ENCODE data around the gene CCDC85A. TPM values are rescaled to one million over a fixed set of nuclear protein-coding genes. Genes with fewer than 3 reads are reported as not detected.

Gene CCDC85A
- total RNA-seq, 1 donor from 2014 or later = not detected

GRCh38 chr2:56239030-56239429 lies 55.2 kb downstream of the CCDC85A start:
- intact Hi-C loops (cut with micrococcal nuclease) = no loop called here

GRCh38 chr2:56239437-56239836 lies 55.6 kb downstream of the CCDC85A start:
- intact Hi-C loops (cut with micrococcal nuclease) = no loop called here

GRCh38 chr2:56240210-56240609 lies 56.4 kb downstream of the CCDC85A start:
- intact Hi-C loops (cut with micrococcal nuclease) = no loop called here

GRCh38 chr2:56244506-56244905 lies 60.7 kb downstream of the CCDC85A start:
- intact Hi-C loops (cut with micrococcal nuclease) = no loop called here

- intact Hi-C loops (cut with micrococcal nuclease) = no loop called here
Observed at GRCh38 chr2:56244911-56245530, 61.2 kb downstream of the CCDC85A start.

- intact Hi-C loops (cut with micrococcal nuclease) = no loop called here
Observed at GRCh38 chr2:56248965-56249742, 65.4 kb downstream of the CCDC85A start.

- intact Hi-C loops (cut with micrococcal nuclease) = no loop called here
Observed at GRCh38 chr2:56250153-56250729, 66.5 kb downstream of the CCDC85A start.

GRCh38 chr2:56260415-56260814 lies 76.6 kb downstream of the CCDC85A start:
- intact Hi-C loops (cut with micrococcal nuclease) = no loop called here

- intact Hi-C loops (cut with micrococcal nuclease) = no loop called here
Observed at GRCh38 chr2:56262241-56262640, 78.5 kb downstream of the CCDC85A start.

GRCh38 chr2:56263876-56264275 lies 80.1 kb downstream of the CCDC85A start:
- intact Hi-C loops (cut with micrococcal nuclease) = no loop called here

- intact Hi-C loops (cut with micrococcal nuclease) = no loop called here
Observed at GRCh38 chr2:56266761-56267414, 83.1 kb downstream of the CCDC85A start.

- intact Hi-C loops (cut with micrococcal nuclease) = no loop called here
Observed at GRCh38 chr2:56267415-56267788, 83.6 kb downstream of the CCDC85A start.

GRCh38 chr2:56268856-56269255 lies 85.1 kb downstream of the CCDC85A start:
- intact Hi-C loops (cut with micrococcal nuclease) = no loop called here

- intact Hi-C loops (cut with micrococcal nuclease) = no loop called here
Observed at GRCh38 chr2:56271275-56271674, 87.5 kb downstream of the CCDC85A start.

- intact Hi-C loops (cut with micrococcal nuclease) = no loop called here
Observed at GRCh38 chr2:56285224-56285623, 101.4 kb downstream of the CCDC85A start.

GRCh38 chr2:56286936-56287335 lies 103.1 kb downstream of the CCDC85A start:
- intact Hi-C loops (cut with micrococcal nuclease) = no loop called here

- intact Hi-C loops (cut with micrococcal nuclease) = no loop called here
Observed at GRCh38 chr2:56287508-56287907, 103.7 kb downstream of the CCDC85A start.

GRCh38 chr2:56287974-56288373 lies 104.2 kb downstream of the CCDC85A start:
- intact Hi-C loops (cut with micrococcal nuclease) = no loop called here

GRCh38 chr2:56288838-56289580 lies 105.2 kb downstream of the CCDC85A start:
- intact Hi-C loops (cut with micrococcal nuclease) = no loop called here

GRCh38 chr2:56291711-56292110 lies 107.9 kb downstream of the CCDC85A start:
- intact Hi-C loops (cut with micrococcal nuclease) = no loop called here

GRCh38 chr2:56292951-56293350 lies 109.2 kb downstream of the CCDC85A start:
- intact Hi-C loops (cut with micrococcal nuclease) = no loop called here
